ENCODE results near the gene GATAD2A. TPM values are rescaled to one million over a fixed set of nuclear protein-coding genes. Genes with fewer than 3 reads are reported as not detected.

GATAD2A gene
- total and polyA plus RNA-seq, 2 donors from 2014 or later: 18.0 to 91.0 TPM

GRCh38 chr19:19459707-19460251, 54.3 kb downstream of the GATAD2A start:
- peak overlapping the region in 1 of 3 donors; percentile 57 for H3K9ac ChIP-seq (ENCODE audit: low read length in 3 of 3)
- H3K27me3 ChIP-seq (ENCODE audit: control insufficient read depth, insufficient read depth, low read length): no peaks in the 10 kb centered on the region
- peak in 2 of 5 donors; percentile 42 to 75 for DNase-seq
- intact Hi-C loops (cut with DNase I): no loop called here
- TF ChIP-seq, protein P1, sequence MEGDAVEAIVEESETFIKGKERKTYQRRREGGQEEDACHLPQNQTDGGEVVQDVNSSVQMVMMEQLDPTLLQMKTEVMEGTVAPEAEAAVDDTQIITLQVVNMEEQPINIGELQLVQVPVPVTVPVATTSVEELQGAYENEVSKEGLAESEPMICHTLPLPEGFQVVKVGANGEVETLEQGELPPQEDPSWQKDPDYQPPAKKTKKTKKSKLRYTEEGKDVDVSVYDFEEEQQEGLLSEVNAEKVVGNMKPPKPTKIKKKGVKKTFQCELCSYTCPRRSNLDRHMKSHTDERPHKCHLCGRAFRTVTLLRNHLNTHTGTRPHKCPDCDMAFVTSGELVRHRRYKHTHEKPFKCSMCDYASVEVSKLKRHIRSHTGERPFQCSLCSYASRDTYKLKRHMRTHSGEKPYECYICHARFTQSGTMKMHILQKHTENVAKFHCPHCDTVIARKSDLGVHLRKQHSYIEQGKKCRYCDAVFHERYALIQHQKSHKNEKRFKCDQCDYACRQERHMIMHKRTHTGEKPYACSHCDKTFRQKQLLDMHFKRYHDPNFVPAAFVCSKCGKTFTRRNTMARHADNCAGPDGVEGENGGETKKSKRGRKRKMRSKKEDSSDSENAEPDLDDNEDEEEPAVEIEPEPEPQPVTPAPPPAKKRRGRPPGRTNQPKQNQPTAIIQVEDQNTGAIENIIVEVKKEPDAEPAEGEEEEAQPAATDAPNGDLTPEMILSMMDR (IDR thresholded peaks at IDR 0.05; ENCODE audit: borderline replicate concordance, extremely low read depth, insufficient read depth): no peak
- H3K4me3 ChIP-seq (ENCODE audit: low read length in 3 of 3): peak overlapping the region in 2 of 3 donors; percentile 27 to 38
- peaks cover 8 to 65% (median 49%) of the 10 kb centered on the region in 3 donors for H3K4me1 ChIP-seq (ENCODE audit: control insufficient read depth in 2 of 3, insufficient read depth in 2 of 3, low read depth in 1 of 3, low read length in 3 of 3)
- H3K9me3 ChIP-seq (ENCODE audit: control insufficient read depth in 2 of 3, insufficient read depth in 1 of 3, low read length in 3 of 3): no peaks in the 10 kb centered on the region
- peaks cover 0 to 3% (median 0%) of the 10 kb centered on the region in 3 donors for H3K36me3 ChIP-seq (ENCODE audit: control insufficient read depth in 2 of 3, insufficient read depth in 3 of 3, low read length in 3 of 3)
- no peak for FAIRE-seq
- peak overlapping the region; percentile 64 to 87 for H3K27ac ChIP-seq (ENCODE audit: low read depth in 2 of 2, low read length in 2 of 2)

DNA sequence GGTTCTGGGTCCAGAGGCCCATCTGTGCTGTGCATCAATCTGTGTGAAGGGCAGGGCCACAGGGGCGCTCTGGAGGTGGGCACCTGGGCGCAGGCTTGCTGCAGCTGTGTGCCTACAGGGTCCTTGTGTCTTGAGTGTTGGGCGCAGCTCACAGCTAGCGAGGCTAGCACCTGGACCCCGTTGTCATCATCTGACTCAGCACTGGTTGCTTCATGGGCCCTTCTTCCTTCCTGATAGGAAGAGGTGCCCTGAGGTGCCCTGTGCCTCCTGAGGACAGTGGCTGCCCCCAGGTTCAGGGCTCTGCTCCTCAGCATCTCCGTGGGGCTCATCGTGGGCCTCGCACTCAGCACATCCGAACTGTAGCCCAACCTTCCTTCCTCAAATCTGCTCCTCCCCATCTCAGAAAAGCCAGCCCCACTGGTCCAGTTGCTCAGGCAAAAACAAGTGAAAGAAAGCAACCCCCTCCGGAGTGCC, 54.8 kb downstream of the GATAD2A start:
- Histone ChIP-seq H3K4me3 (ENCODE audit: low read length in 3 of 3) (peak overlapping the region in 1 of 3 donors; percentile 27), H3K36me3 (ENCODE audit: control insufficient read depth in 2 of 3, insufficient read depth in 3 of 3, low read length in 3 of 3) (peaks cover 0 to 3% (median 0%) of the 10 kb centered on the region in 3 donors), H3K27ac (ENCODE audit: low read depth in 2 of 2, low read length in 2 of 2) (peak overlapping the region; percentile 64 to 87), H3K9ac (ENCODE audit: low read length in 3 of 3) (no peak overlapping the region), H3K27me3 (ENCODE audit: control insufficient read depth, insufficient read depth, low read length) (no peaks in the 10 kb centered on the region), H3K9me3 (ENCODE audit: control insufficient read depth in 2 of 3, insufficient read depth in 1 of 3, low read length in 3 of 3) (no peaks in the 10 kb centered on the region), H3K4me1 (ENCODE audit: control insufficient read depth in 2 of 3, insufficient read depth in 2 of 3, low read depth in 1 of 3, low read length in 3 of 3) (peaks cover 8 to 69% (median 54%) of the 10 kb centered on the region in 3 donors)
- FAIRE-seq (no peak), DNase-seq (peak in 1 of 5 donors; percentile 70)
- TF ChIP-seq, protein P1 (IDR thresholded peaks at IDR 0.05; ENCODE audit: borderline replicate concordance, extremely low read depth, insufficient read depth): no peak
- intact Hi-C loops (cut with DNase I): no loop called here

DNA sequence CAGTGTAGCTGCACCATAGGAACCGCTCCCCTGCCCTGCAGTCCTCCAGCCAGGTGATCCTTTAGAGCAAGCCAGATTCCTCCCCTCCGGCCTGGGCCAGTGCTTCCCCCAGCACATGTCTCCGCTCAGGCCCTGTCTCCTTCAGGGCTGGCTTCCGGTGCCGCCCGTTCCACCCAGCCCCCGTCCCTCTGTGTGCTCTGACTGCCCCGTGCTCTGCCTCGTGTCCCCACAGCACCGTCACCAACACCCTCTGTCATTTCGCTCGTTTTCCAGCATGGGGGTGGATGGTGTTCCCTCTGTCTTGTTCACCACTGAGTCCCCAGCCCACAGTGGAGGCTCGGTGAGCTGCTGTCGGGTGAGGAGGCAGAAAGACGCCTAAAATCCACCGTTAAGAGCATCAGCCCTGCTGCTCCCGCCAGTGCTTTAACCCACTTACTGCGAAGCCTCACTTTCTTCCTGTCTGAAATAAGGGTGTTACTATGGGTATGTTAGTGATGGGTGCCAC, 55.3 kb downstream of the GATAD2A start:
- H3K9ac ChIP-seq (ENCODE audit: low read length in 3 of 3): peak overlapping the region in 1 of 3 donors; percentile 69
- FAIRE-seq (no peak), DNase-seq (peak in 4 of 5 donors; percentile 55 to 89 (median 74))
- H3K27ac ChIP-seq (ENCODE audit: low read depth in 2 of 2, low read length in 2 of 2): peak overlapping the region; percentile 46 to 87
- peak overlapping the region in 1 of 3 donors; percentile 28 for H3K4me3 ChIP-seq (ENCODE audit: low read length in 3 of 3)
- no peaks in the 10 kb centered on the region for H3K9me3 ChIP-seq (ENCODE audit: control insufficient read depth in 2 of 3, insufficient read depth in 1 of 3, low read length in 3 of 3)
- no peaks in the 10 kb centered on the region for H3K27me3 ChIP-seq (ENCODE audit: control insufficient read depth, insufficient read depth, low read length)
- peaks cover 8 to 73% (median 58%) of the 10 kb centered on the region in 3 donors for H3K4me1 ChIP-seq (ENCODE audit: control insufficient read depth in 2 of 3, insufficient read depth in 2 of 3, low read depth in 1 of 3, low read length in 3 of 3)
- TF ChIP-seq, protein P1 (IDR thresholded peaks at IDR 0.05; ENCODE audit: borderline replicate concordance, extremely low read depth, insufficient read depth): no peak
- intact Hi-C loops (cut with DNase I): no loop called here
- peaks cover 0 to 3% (median 0%) of the 10 kb centered on the region in 3 donors for H3K36me3 ChIP-seq (ENCODE audit: control insufficient read depth in 2 of 3, insufficient read depth in 3 of 3, low read length in 3 of 3)

Data from kidney (tissue), 14 donors.